T-helper 22 cell (primary cell): ENCODE data around the gene TAF9B.
A peak's percentile ranks its signal among the peaks of the same experiment; 100 is the strongest.
"Not testable (repeated sequence)": the region's sequence is repeated elsewhere in the genome, so short reads cannot be mapped to it uniquely, and the experiment has no call there.

ENCODE experiments used
- DNase-seq: peaks from one replicate; pipeline ENCODE4 v3.0.0-alpha.2; 2020; ENCODE audit warnings: low read depth

TAF9B gene, protein sequence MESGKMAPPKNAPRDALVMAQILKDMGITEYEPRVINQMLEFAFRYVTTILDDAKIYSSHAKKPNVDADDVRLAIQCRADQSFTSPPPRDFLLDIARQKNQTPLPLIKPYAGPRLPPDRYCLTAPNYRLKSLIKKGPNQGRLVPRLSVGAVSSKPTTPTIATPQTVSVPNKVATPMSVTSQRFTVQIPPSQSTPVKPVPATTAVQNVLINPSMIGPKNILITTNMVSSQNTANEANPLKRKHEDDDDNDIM

DNA sequence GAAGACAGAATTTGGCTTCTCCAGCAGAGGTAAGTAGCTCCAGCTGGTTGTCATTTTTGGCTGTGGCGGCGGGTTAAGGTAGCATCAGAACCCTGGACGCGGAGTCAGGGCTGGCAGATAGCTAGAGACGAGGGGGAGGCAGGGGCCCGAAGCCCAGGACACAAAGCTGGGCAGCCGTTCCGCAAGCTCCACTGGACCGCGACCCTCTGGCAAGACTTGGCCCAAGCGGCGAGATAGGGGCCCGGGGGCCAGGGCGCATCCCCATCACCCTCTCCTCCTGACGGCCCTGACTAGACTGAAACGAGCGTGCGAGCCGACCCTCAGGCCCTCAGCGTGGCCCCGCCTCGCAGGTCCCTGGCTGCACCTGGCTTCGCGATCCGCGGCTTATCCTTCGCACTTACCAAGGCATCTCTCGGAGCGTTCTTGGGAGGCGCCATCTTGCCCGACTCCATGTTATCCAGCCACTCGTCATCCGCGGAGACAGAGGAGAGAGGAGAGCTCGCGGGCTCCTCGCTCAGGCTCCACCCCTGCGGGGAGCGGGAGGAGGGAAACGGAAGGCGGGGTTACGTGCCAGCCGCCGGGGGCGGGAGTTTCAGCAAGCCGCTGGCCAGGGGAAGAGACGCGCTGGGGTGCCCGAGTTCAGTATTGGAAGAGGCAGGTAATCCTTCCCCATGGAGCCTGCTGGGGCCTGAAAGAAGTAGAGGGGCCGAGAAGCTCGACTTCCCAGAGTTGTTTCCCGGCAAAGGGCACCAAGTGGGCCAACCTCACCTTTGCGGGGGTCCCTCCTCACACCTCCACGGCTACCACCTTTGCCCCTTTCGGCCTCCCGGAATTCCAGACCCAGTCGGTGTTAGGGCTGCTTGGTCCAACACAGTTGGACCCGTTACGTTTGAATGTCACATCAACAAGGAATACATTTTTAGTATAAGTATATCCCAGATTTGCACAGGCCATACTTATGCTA, at the start of gene TAF9B:
TAF9B (minus strand) TSS at position 491 of the 964 bp plus-strand sequence; CDS start at position 452, 39 bp downstream.
- peak; percentile 70 for DNase-seq

DNA sequence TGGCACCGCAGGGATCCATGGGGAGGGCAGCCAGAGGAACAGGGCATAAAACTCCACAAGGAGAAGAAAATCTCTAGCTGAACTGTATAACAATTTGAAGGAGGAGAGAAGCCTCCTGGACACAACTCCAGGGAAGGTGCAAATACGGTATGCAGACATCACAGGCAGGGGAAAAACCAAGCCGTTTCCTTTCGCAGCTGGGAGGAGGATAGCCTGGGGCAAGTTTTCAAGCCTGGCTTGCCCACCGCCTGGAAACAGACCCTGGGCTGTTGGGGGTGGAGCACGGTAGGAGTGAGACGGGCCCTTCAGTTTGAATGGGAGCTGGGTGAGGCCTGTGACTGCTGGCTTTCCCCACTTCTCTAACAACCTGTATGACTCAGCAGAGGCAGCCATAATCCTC, 43.4 kb upstream of the TAF9B start:
- no peak for DNase-seq

DNA sequence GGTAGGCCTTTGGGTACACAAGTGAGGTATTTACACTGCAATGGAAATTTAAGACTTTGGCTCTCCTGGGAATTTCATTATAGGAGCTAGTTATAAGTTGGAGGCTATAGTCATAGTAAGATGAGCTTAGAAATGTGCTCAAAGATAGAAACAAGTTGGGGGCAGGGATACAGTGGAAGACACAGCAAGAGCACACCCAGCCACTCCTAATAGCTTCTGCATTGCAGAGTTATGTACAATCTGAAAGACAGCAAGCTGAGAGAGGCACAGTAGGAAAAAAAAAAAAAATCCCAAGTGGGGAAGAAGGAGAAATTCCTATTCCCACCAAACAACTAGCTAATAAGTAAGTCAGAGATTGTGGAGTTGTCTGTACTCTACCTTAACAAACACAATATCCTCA, 41.9 kb upstream of the TAF9B start:
- no peak for DNase-seq

DNA sequence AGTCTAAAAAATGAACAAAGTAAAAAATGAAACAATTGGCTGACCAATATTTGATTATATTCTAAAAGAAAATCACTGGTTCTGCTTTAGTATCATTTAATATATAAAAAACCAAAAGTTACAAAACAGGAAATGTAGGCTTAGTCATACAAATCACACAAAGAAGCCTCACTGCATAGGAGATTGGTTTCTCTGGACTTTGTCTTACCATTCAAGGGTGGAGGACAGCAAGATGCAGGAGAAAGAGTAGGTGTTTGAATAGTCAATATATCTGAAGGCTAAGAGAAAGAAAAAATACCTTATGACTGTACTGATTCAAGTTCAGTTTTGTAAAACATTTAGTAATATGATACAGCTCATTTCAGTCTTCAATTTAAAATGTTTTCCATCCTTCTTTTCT, 28.6 kb upstream of the TAF9B start:
- no peak for DNase-seq

DNA sequence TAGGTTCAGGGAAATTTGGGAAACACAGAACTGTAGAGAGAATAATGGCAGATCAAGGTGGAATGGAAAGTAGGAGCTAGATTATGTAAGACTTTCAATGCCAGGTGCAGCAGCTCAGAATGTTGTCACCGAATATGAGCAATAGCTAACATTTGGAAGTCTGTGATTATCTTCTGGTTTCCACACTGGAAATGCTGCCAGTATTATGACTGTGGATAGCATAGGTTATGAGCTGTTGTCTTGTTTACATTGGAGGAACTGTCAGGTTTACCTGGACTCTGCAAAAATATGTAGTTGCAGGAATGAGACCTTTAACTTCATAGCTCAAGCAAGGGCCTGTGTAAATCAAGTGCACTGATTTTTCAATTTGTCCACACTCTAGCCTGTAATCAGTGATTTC, 26.0 kb upstream of the TAF9B start:
- no peak for DNase-seq

DNA sequence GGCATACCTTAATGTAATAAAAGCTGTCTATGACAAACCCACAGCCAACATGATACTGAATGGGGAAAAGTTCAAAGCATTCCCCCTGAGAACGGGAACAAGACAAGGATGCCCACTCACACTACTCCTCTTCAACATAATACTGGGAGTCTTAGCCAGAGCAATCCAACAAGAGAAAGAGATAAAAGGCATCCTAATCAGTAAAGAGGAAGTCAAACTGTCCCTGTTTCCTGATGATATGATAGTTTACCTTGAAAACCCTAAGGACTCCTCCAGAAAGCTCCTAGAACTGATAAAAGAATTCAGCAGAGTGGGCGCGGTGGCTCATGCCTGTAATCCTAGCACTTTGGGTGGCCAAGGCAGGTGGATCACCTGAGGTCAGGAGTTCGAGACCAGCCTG, 23.7 kb upstream of the TAF9B start:
- not testable (repeated sequence) for DNase-seq

DNA sequence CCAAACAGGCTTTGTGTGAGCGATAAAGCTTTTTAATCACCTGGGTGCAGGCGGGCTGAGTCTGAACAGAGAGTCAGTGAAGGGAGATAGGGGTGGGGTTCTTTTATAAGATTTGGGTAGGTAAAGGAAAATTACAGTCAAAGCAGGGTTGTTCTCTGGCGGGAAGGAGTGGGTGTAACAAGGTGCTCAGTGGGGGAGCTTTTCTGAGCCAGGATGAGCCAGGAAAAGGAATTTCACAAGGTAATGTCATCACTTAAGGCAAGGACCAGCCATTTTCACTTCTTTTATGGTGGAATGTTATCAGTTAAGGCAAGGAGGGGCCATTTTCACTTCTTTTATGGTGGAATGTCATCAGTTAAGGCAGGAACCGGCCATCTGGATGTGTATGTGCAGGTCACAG, 21.3 kb upstream of the TAF9B start:
- not testable (repeated sequence) for DNase-seq

DNA sequence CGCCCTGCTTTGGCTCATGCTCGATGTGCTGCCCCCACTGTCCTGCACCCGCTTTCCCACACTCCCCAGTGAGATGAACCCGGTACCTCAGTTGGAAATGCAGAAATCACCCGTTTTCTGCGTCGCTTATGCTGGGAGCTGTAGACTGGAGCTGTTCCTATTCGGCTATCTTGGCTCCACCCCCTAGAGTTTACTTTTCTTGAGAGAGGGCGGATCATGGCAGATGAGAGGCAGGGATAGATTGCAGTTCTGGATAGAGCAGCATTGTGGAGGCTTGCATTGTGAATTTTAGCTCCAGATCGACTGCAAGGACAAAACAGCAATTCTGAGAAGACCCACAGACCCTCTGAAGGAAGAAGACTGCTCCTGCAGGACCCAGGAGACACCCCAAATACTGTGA, 18.4 kb upstream of the TAF9B start:
- not testable (repeated sequence) for DNase-seq

DNA sequence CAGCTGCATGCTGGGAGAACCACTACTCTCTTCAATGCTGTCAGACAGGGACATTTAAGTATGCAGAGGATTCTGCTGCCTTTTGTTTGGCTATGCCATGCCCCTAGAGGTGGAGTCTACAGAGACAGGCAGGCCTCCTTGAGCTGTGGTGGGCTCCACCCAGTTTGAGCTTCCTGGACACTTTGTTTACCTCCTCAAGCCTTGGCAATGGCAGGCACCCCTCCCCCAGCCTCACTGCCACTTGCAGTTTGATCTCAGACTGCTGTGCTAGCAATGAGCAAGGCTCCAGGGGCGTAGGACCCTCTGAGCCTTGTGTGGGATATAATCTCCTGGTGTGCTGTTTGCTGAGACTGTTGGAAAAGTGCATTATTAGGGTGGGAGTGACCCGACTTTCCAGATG, 17.9 kb upstream of the TAF9B start:
- not testable (repeated sequence) for DNase-seq

DNA sequence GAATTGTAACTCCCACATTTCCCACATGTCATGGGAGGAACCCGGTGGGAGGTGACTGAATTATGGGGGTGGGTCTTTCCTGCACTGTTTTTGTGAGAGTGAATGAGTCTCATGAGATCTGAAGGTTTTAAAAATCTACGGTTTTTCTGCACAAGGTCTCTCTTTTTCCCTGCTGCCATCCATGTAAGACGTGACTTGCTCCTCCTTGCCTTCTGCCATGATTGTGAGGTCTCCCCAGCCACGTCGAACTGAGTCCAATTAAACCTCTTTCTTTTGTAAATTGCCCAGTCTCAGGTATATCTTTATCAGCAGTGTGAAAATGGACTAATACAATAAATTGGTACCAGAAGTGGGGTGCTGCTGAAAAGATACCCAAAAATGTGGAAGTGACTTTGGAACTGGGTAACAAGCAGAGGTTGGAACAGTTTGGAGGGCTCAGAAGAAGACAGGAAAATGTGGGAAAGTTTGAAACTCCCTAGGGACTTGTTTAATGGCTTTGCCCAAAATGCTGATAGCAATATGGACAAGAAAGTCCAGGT, 7.6 kb upstream of the TAF9B start:
- DNase-seq = not testable (repeated sequence)

DNA sequence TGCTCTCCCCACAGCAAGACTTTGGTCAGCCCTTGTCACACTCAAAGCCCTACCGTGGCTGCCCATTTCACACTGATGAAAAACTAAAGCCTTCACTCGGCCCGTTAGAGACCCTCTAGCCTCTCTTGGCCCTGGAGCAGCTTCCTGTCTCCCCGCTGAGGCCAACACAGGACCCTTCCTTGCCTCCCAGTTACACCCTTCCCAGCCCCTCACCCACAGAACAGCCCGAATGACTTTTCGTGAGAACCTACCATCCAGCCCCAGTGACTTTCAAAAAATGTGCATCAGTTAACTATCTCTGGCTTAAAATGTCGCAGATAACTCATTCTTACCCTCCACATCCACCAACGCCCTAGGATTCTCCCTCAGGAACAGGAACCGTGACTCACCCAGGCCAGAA, 756 bp upstream of the TAF9B start:
- no peak for DNase-seq

DNA sequence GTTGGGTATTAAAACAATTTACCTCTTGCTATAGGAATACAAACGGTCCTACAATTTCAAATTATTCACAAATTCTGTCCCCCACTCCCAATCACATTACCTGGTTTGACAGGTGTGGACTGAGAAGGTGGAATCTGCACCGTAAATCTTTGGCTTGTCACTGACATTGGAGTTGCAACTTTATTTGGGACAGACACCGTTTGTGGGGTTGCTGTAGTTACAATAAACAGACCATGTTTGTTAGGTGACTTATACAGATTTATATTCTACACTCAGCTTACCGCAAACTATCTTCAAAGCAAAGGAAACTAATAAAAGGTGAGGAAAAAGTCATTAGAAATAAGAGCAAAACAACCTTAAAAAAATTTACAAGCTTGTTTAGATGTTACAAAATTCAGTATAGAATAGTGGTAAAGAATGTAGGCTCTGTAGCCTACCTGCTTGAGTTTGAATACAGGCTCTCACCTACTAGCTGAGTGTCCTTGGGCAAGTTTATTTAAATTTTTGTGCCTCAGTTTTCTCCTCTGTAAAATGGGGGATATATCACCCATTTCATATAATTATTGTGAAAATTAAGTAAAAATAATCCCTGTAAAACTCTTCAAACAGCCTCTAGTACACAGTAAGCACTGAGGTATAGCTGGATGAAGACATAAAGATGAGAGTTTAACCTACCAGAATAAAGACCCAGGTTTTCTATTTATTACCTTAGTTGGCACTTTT, 6.1 kb downstream of the TAF9B start:
- no peak for DNase-seq

DNA sequence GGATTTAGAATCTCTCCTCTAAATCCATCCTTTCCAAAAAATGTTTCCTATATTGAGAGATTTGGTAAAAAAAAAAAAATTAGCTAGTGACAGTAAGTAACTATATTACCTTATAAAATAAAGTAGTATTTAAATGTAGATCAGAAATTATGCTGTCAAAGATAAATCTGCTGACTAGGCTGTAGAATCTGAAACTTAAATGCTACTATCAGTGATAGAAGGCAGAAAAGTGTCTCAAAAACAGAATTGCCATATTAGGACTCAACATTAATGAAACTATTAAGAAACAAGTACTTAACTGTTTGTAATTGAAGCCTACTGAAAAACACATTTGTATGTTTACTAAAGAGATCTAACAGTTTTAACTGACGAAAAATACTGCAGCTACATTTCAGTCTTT, 8.3 kb downstream of the TAF9B start:
- no peak for DNase-seq

DNA sequence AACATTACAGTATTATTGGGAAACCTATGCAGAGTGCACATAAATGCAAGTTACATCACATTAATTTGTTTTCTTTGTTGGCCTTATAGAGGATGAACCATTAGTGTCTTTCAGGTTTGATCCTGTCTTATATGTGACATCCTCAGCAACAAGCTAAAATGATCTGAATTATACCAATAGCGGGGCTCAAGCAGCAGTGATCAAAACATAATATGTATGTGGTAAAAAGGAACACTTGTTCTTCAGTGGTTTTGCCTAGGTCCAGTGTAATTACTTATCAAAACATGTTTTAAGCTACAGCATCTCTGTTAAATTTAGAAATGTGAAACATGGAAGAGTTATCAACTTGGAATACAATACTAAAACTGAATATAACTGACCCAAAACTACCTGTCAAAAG, 9.1 kb downstream of the TAF9B start:
- DNase-seq = no peak

DNA sequence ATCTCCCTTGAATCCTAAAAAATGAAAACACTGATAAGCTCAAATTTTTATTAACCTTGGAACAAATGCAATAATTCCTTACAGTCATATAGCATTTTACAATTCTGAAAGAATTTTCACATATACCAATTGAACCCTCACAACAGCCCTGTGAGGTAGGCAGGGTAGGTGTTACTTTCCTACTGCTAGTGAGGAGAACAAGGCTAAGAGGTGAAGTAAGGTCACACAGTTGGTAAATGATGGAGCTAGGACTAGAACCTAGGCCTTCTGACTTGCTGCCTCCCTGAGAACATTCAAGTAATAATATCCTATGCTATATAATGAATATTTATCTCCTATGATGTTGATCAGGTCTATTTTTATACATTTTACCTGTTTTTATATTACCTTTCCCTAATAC, 9.7 kb downstream of the TAF9B start:
- no peak for DNase-seq

DNA sequence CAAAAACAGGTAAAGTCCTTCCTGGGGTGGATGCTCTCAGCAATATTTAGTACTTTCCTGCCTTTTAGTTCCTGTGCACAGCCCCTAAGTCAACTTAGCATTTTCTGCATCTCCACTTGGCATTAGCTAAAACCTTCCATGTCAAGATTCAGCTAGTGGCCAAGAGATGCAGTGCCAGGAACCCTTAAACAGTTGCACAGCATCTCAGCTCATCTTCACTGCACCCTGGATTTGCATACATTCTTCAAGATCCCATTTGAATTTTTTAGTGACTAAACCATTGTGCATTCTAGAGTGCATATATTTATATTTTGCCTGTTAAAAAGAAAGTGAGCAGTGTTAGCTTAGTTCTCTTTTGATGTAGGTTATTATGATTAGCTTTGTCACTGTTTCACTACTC, 13.7 kb downstream of the TAF9B start:
- not testable (repeated sequence) for DNase-seq

DNA sequence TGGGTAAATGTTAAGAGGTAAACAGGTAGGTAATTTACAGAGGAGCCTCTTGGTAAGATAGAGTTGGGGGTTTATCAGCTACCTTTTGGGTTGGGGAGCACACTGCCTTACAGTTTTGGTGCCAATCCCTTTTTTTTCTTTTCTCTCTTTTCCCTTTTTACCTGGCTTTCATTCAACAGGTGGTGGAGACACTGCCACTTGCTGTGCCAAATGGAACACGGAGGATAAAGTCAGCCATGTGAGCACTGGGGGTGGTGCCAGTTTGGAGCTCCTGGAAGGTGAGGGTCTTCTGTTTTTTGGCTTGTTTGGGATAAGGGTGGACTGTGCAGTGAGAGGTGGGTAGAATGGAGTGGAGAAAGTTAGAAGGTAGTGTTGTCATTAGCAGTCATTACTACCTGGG, 14.3 kb downstream of the TAF9B start:
- DNase-seq = no peak

DNA sequence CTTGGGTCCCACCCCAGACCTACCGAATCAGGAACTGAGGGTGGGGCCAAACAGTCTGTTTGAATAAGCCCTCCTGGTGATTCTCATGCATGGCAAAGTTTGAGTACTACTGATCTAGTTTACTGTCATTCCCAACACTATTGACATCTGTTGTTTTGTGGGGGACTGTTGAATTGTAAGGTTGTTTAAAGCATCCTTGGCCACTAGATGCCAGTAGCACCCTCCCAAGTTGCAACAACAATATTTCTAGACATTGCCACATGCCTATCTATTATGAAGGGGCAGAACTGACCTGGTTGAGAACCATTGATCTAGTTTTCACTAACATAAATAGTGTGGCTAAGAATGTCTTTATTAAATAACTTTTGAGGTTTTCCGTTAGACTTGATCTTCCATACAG, 15.1 kb downstream of the TAF9B start:
- no peak for DNase-seq

DNA sequence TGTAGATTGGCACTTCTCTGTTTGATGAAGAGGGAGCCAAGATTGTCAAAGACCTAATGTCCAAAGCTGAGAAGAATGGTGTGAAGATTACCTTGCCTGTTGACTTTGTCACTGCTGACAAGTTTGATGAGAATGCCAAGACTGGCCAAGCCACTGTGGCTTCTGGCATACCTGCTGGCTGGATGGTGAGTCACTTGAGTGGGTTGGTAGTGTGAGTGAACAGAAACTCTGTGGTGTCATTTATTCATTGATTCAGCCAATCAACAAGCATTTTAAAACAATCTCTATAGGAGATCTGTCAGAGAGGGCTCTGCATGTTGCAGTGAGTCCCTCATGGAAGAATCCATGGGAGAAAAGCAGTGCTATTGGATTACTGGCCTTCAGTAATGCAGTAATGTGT, 16.3 kb downstream of the TAF9B start:
- DNase-seq = no peak

DNA sequence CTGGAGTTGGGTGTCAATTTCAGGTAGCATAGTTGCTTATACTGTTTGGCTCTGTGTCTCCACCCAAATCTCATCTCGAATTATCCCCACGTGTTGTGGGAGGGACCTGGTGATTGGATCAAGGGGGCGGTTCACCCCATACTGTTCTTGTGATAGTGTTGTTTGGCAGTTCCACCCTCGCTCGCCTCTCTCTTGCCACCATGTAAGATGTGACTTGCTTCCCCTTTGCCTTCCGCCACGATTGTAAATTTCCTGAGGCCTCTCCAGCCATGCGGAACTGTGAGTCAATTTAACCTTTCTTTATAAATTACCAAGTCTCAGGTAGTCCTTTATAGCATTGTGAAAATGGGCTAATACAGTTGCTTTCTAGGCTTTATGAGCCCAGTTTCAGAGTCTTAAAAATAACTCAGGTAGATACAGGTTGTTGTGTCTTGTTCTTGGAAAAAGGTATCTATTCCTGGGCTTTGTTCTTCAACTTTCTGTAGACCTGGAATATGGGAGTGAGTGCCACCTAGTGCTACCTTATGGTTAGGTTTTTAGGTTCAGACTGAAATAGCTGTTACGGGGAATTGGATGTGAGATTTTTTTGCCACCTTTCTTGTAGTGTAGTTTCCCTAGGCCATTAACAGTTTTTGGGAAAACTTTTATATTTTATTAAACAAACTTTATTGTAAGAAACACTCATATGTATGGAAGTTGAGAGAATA, 19.8 kb downstream of the TAF9B start:
- no peak for DNase-seq

DNA sequence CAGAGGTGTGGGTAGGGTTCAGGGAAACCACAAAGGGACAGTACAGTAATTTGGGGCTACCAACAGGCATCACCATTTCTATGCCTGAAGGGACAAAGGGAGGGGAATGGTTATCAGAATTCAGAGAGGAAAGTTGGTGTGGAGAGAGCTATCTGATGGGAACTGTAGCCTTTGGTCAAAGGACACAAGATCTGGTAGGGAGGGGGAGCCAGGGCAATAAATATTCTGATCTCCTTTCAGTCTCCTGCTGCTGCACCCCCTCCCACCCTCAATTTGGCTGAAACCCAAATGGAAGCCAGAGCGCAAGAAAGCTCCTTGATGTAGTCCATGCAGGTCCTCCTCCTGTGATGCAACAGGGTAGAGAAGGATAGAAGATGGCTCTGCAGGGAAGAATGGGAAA, 20.8 kb downstream of the TAF9B start:
- DNase-seq = no peak

DNA sequence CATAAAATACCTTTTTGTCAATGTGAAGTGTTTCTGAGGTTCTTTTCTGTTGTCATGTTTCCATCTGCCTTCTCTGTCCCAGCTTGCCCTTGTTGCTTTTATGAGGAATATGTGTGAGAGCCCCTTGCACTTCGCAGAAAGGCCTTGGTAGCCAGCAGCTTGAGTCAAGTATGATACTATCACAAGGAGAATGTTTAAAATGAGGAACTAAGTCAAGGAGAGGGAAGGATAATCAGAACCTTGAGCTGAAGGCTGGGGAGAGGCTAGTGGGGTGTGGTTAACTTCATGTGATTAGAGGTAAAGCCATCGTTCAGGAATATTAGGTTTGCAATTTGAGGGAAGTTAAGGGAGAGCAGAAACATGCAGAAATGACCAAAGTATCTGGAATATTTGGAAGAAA, 22.7 kb downstream of the TAF9B start:
- no peak for DNase-seq
